Esophagus squamous epithelium (tissue), 5 donors: Measurements from ENCODE around the gene SCUBE2. TPM values are rescaled to one million over a fixed set of nuclear protein-coding genes. Genes with fewer than 3 reads are reported as not detected.
A peak's percentile ranks its signal among the peaks of the same experiment; 100 is the strongest.

Experiments
- DNase-seq: peaks from one replicate; lab custom pipeline; 2025; lab: John Stamatoyannopoulos, UW
- H3K27ac ChIP-seq, 4 donors: fragments of 200-600 bp; sonication (generic); one replicate each; pipeline ENCODE4 v1.5.1; 2016 to 2019; ENCODE audit warnings: mild to moderate bottlenecking in 1 of 4
- H3K27me3 ChIP-seq, 4 donors: fragments of 200-600 bp; sonication (generic); 1 replicate in 3 of 4; 2 replicates in 1 of 4; pipeline versions ENCODE4 v1.5.1 to v1.6.0; 2017 to 2021; ENCODE audit warnings: antibody characterized with exemption in 1 of 4
- H3K36me3 ChIP-seq, 3 donors: fragments of 200-600 bp; sonication (generic); one replicate each; pipeline ENCODE4 v1.5.1; 2016 to 2019
- H3K4me1 ChIP-seq, 3 donors: fragments of 200-600 bp; sonication (generic); one replicate each; pipeline ENCODE4 v1.5.1; 2017 to 2019
- H3K4me3 ChIP-seq, 4 donors: fragments of 200-600 bp; sonication (generic); 1 replicate in 3 of 4; 2 replicates in 1 of 4; pipeline ENCODE4 v1.5.1; 2016 to 2019; ENCODE audit warnings: mild to moderate bottlenecking in 2 of 4, moderate library complexity in 1 of 4
- H3K9me3 ChIP-seq, 3 donors: fragments of 200-600 bp; sonication (generic); one replicate each; pipeline ENCODE4 v1.5.1; 2016 to 2019
- CTCF ChIP-seq, 6 experiments: fragments of 450-650 bp in 4 of 6; fragments of 200-600 bp in 2 of 6; sonication (generic) in 2 of 6; IDR thresholded peaks; one replicate each; pipeline ENCODE4 v1.5.1; 2016 to 2019; ENCODE audit warnings: antibody characterized with exemption in 6 of 6, mild to moderate bottlenecking in 4 of 6, moderate library complexity in 4 of 6
- POLR2A ChIP-seq, 4 donors: fragments of 450-650 bp; IDR thresholded peaks; one replicate each; pipeline ENCODE4 v1.6.1; 2017; ENCODE audit warnings: antibody characterized with exemption in 4 of 4, mild to moderate bottlenecking in 4 of 4, moderate library complexity in 3 of 4
- WGBS, 2 donors: methylation state at CpG; one replicate each; pipeline ENCODE4 v1.1.5; 2018; 5-methylcytosine and 5-hydroxymethylcytosine counted together
- intact Hi-C: fragments of 100-400 bp; cut with DNase I; formaldehyde crosslinking; loops from one replicate; pipeline ENCODE4 v1.15.0; 2022
- total RNA-seq, 4 donors: library from RNA; depleted of rRNA; stranded (reverse); fragments of >200 nt; gene quantifications; one replicate each; pipeline ENCODE4 v1.1.0, GENCODE V29; 2016
- donor health status: DM: yes; HTN: yes; CAD: no.

Gene SCUBE2
- total RNA-seq, 4 donors from 2014 or later: 0.97 to 4.9 (median 3.8) TPM

GRCh38 chr11:9057007-9057406 is 34.4 kb downstream of the SCUBE2 start:
- Histone ChIP-seq H3K9me3 (no peaks in the 10 kb centered on the region), H3K36me3 (no peaks in the 10 kb centered on the region), H3K27ac (no peak overlapping the region), H3K4me3 (no peak overlapping the region), H3K27me3 (no peaks in the 10 kb centered on the region), H3K4me1 (peaks cover 0 to 8% (median 0%) of the 10 kb centered on the region in 3 donors)
- no peak for DNase-seq
- intact Hi-C loops: no loop called here
- TF ChIP-seq POLR2A (IDR thresholded peaks at IDR 0.05) (no peak), CTCF (IDR thresholded peaks at IDR 0.05) (no peak)
- WGBS, 2 donors: 52 to 67% methylated on average over 2 of the region's 2 CpGs

GRCh38 chr11:9056467-9056866 is 34.9 kb downstream of the SCUBE2 start:
- Histone ChIP-seq H3K36me3 (no peaks in the 10 kb centered on the region), H3K4me3 (no peak overlapping the region), H3K27me3 (no peaks in the 10 kb centered on the region), H3K9me3 (no peaks in the 10 kb centered on the region), H3K27ac (peak overlapping the region in 1 of 4 donors; percentile 17), H3K4me1 (peaks cover 0 to 8% (median 0%) of the 10 kb centered on the region in 3 donors)
- intact Hi-C loops: no loop called here
- 73 to 87% methylated on average over 6 of the region's 6 CpGs for WGBS, 2 donors
- TF ChIP-seq CTCF (IDR thresholded peaks at IDR 0.05) (no peak), POLR2A (IDR thresholded peaks at IDR 0.05) (no peak)
- DNase-seq: no peak

GRCh38 chr11:9053316-9054035 is 37.9 kb downstream of the SCUBE2 start:
- Histone ChIP-seq H3K36me3 (no peaks in the 10 kb centered on the region), H3K4me1 (peaks cover 0 to 12% (median 2%) of the 10 kb centered on the region in 3 donors), H3K4me3 (no peak overlapping the region), H3K27me3 (peaks cover 0 to 3% (median 0%) of the 10 kb centered on the region in 4 donors), H3K9me3 (no peaks in the 10 kb centered on the region), H3K27ac (no peak overlapping the region)
- intact Hi-C loops: no loop called here
- TF ChIP-seq CTCF (IDR thresholded peaks at IDR 0.05) (no peak), POLR2A (IDR thresholded peaks at IDR 0.05) (no peak)
- 63 to 69% methylated on average over 5 to 6 of the region's 7 CpGs for WGBS, 2 donors
- no peak for DNase-seq

- TF ChIP-seq CTCF (IDR thresholded peaks at IDR 0.05) (no peak), POLR2A (IDR thresholded peaks at IDR 0.05) (no peak)
- peaks cover 0 to 17% (median 7%) of the 10 kb centered on the region in 3 donors for H3K4me1 ChIP-seq
- WGBS, 2 donors: 89 to 100% methylated on average over 1 to 3 of the region's 3 CpGs
- H3K36me3 ChIP-seq: no peaks in the 10 kb centered on the region
- DNase-seq: no peak
- H3K9me3 ChIP-seq: no peaks in the 10 kb centered on the region
- intact Hi-C loops: no loop called here
- no peak overlapping the region for H3K27ac ChIP-seq
- H3K4me3 ChIP-seq: no peak overlapping the region
- H3K27me3 ChIP-seq: peaks cover 0 to 3% (median 0%) of the 10 kb centered on the region in 4 donors
Measured at GRCh38 chr11:9052316-9052715, 39.1 kb downstream of the SCUBE2 start.

- Histone ChIP-seq H3K4me1 (peaks cover 0 to 22% (median 9%) of the 10 kb centered on the region in 3 donors), H3K27me3 (peaks cover 0 to 3% (median 0%) of the 10 kb centered on the region in 4 donors), H3K27ac (no peak overlapping the region), H3K4me3 (no peak overlapping the region), H3K36me3 (no peaks in the 10 kb centered on the region), H3K9me3 (no peaks in the 10 kb centered on the region)
- TF ChIP-seq POLR2A (IDR thresholded peaks at IDR 0.05) (no peak), CTCF (IDR thresholded peaks at IDR 0.05) (no peak)
- intact Hi-C loops: no loop called here
- DNase-seq: no peak
- 87 to 96% methylated on average over 2 of the region's 2 CpGs for WGBS, 2 donors
Measured at GRCh38 chr11:9049959-9050358, 41.4 kb downstream of the SCUBE2 start.
